Endothelial cell of umbilical vein (primary cell): ENCODE measurements around the gene SOX5. TPM values are rescaled to one million over a fixed set of nuclear protein-coding genes. Genes with fewer than 3 reads are reported as not detected.

Source experiments
- BruUV-seq: library from RNA; stranded (reverse); fragments of 400-500 nt; replicated peaks from 2 replicates; lab custom pipeline; 2021; lab: Mats Ljungman, UMichigan
- CTCF ChIA-PET: fragments of 300-600, 350-600 bp; sonication (Branson Sonifier 250); formaldehyde crosslinking; loops from one replicate; lab custom pipeline; 2021; ENCODE audit warnings: antibody characterized with exemption, inconsistent platforms; lab: Charles Lee
- POLR2A ChIA-PET: fragments of 300-600, 350-600 bp; sonication (Branson Sonifier 250); formaldehyde crosslinking; loops from one replicate; lab custom pipeline; 2021; ENCODE audit warnings: antibody characterized with exemption, inconsistent platforms; lab: Charles Lee
- DNase-seq: peaks from one replicate; pipeline ENCODE4 v3.0.0-alpha.2; 2011; ENCODE audit warnings: low read depth, low spot score
- FAIRE-seq: peaks from 2 replicates; lab custom pipeline; 2011; peaks lifted over from hg19 to GRCh38; lab: Jason Lieb, UNC
- H2AFZ ChIP-seq: 2 replicates; pipeline ENCODE4 v1.6.0; 2012; ENCODE audit warnings: low read depth, low read length, control low read depth, inconsistent platforms
- H3K27ac ChIP-seq: 2 replicates; pipeline ENCODE4 v1.5.1; 2011; ENCODE audit warnings: low read depth, mild to moderate bottlenecking, control low read depth, low read length, moderate library complexity; ENCODE audit not compliant: insufficient read depth
- H3K27me3 ChIP-seq, 2 experiments: 2 replicates each; pipeline versions ENCODE4 v1.6.0 to v1.6.1; 2011; ENCODE audit warnings: low read length in 2 of 2, mixed read lengths in 1 of 2; ENCODE audit not compliant: control insufficient read depth in 2 of 2, insufficient read depth in 2 of 2
- H3K36me3 ChIP-seq, 2 experiments: 2 replicates in 1 of 2; 3 replicates in 1 of 2; pipeline ENCODE4 v1.5.1; 2011; ENCODE audit warnings: low read length in 2 of 2, mild to moderate bottlenecking in 1 of 2, moderate library complexity in 1 of 2; ENCODE audit not compliant: control insufficient read depth in 2 of 2, insufficient read depth in 2 of 2; ENCODE audit errors: extremely low read depth in 1 of 2
- H3K4me1 ChIP-seq: 3 replicates; pipeline ENCODE4 v1.5.1; 2011; ENCODE audit warnings: mild to moderate bottlenecking, low read length; ENCODE audit not compliant: control insufficient read depth, insufficient read depth; ENCODE audit errors: extremely low read depth
- H3K4me2 ChIP-seq: 2 replicates; pipeline ENCODE4 v1.6.1; 2011; ENCODE audit warnings: low read length, control low read depth, mixed read lengths; ENCODE audit not compliant: insufficient read depth
- H3K4me3 ChIP-seq, 3 experiments: fragments of 200-600 bp in 1 of 3; sonication (generic), shearing (Covaris generic) in 1 of 3; replicated peaks in 1 of 3; 2 replicates each; pipeline ENCODE4 v1.5.1; 2011 to 2016; ENCODE audit warnings: control low read depth in 3 of 3, low read length in 3 of 3, mild to moderate bottlenecking in 2 of 3, inconsistent platforms in 1 of 3, low read depth in 1 of 3, moderate library complexity in 1 of 3; ENCODE audit not compliant: insufficient read depth in 1 of 3
- H3K79me2 ChIP-seq: 2 replicates; pipeline ENCODE4 v1.6.0; 2012; ENCODE audit warnings: low read length, inconsistent platforms; ENCODE audit not compliant: control insufficient read depth, insufficient read depth
- H3K9ac ChIP-seq: replicated peaks from 2 replicates; pipeline ENCODE3; 2011; ENCODE audit warnings: low read length, control low read depth; ENCODE audit not compliant: insufficient read depth; ENCODE audit errors: extremely low read depth
- H3K9me1 ChIP-seq: replicated peaks from 3 replicates; pipeline ENCODE4 v1.6.0; 2011; ENCODE audit warnings: mild to moderate bottlenecking, low read length; ENCODE audit not compliant: control insufficient read depth, insufficient read depth; ENCODE audit errors: extremely low read depth
- H3K9me3 ChIP-seq: replicated peaks from 2 replicates; pipeline ENCODE4 v1.5.1; 2012; ENCODE audit warnings: low read length, inconsistent platforms; ENCODE audit not compliant: control insufficient read depth, insufficient read depth
- H4K20me1 ChIP-seq: replicated peaks from 2 replicates; pipeline ENCODE3; 2011; ENCODE audit warnings: mild to moderate bottlenecking, low read length; ENCODE audit not compliant: control insufficient read depth, insufficient read depth; ENCODE audit errors: extremely low read depth
- EZH2 ChIP-seq: IDR thresholded peaks from 2 replicates; pipeline ENCODE4 v1.6.1; 2012; ENCODE audit warnings: borderline replicate concordance, low read depth, mild to moderate bottlenecking, moderate library complexity, low read length, inconsistent platforms; ENCODE audit not compliant: severe bottlenecking
- FOS ChIP-seq: IDR thresholded peaks from 2 replicates; pipeline ENCODE4 v1.6.1; 2011; ENCODE audit warnings: mild to moderate bottlenecking, low read length, moderate library complexity, borderline replicate concordance; ENCODE audit not compliant: insufficient read depth
- GATA2 ChIP-seq: IDR thresholded peaks from 2 replicates; pipeline ENCODE4 v1.7.0; 2011; ENCODE audit warnings: low read depth, mild to moderate bottlenecking, moderate library complexity, mixed read lengths, low read length; ENCODE audit not compliant: insufficient read length, insufficient read depth
- JUN ChIP-seq: IDR thresholded peaks from 2 replicates; pipeline ENCODE4 v1.6.1; 2011; ENCODE audit warnings: borderline replicate concordance, low read depth; ENCODE audit not compliant: insufficient read length, insufficient read depth
- MYC ChIP-seq: IDR thresholded peaks from one replicate; pipeline ENCODE4 v1.6.1; 2011; ENCODE audit warnings: mild to moderate bottlenecking, low read depth, low read length
- POLR2A ChIP-seq: IDR thresholded peaks from 2 replicates; pipeline ENCODE4 v1.6.1; 2012; ENCODE audit warnings: low read depth, mild to moderate bottlenecking, control low read depth, low read length
- dilution Hi-C: fragments of 300-500 bp; cut with MboI; formaldehyde crosslinking; loops from one replicate; pipeline ENCODE4 v1.15.0; 2019; ENCODE audit warnings: low sequenced_read_pairs; ENCODE audit not compliant: extremely low pct_ligation_motif_present
- intact Hi-C: fragments of 100-400 bp; cut with micrococcal nuclease; formaldehyde crosslinking; loops from one replicate; pipeline ENCODE4 v1.10.0; 2022
- polyA plus RNA-seq, 4 experiments: library from polyadenylated mRNA; depleted of rRNA in 3 of 4; stranded (reverse) in 3 of 4; unstranded in 1 of 4; fragments of >200 nt; gene quantifications; 2 replicates each; pipeline versions ENCODE4 v1.2.1 to v1.2.3, GENCODE V29; 2011 to 2012; ENCODE audit warnings: missing spikeins in 1 of 4
- total RNA-seq: library from RNA; stranded (reverse); gene quantifications from 2 replicates; pipeline ENCODE4 v1.2.3, GENCODE V29; 2021
- TF ChIP-seq, protein P1 (sequence below): IDR thresholded peaks from 2 replicates; pipeline ENCODE4 v1.6.1; 2011; ENCODE audit not compliant: insufficient read depth, insufficient read length
- TF ChIP-seq, protein P2 (sequence below), 2 donors: IDR thresholded peaks; 1 replicate in 1 of 2; 2 replicates in 1 of 2; pipeline ENCODE4 v1.5.1; 2011; ENCODE audit warnings: low read length in 2 of 2, mild to moderate bottlenecking in 2 of 2, moderate library complexity in 2 of 2, control low read depth in 1 of 2, inconsistent platforms in 1 of 2, low read depth in 1 of 2; ENCODE audit not compliant: insufficient read depth in 1 of 2; ENCODE audit errors: extremely low read depth in 1 of 2

The SOX5 gene
- total and polyA plus RNA-seq, 2 donors (not counting 3 experiments of a cell fraction or from before 2014, with no cell fraction given) = 0.63 to 3.5 TPM

DNA sequence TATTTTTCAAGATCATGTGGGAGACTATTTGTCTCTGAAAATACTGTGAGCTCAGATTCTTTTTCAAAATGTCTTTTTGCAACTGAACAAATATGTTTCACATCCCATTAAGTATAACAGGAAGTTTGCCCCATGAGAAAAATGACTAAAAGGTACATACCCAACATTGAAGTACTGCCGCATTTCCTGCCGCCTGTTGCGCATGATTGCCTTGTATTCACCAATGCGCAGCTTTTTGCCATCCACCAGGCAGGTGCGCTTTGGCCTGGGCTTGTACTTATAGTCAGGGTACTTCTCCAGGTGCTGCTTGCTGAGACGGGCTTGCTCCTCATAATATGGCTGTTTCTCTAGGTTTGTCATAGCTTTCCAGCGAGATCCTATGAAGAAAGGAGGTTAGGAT is 413.2 kb downstream of the SOX5 start:
- POLR2A ChIA-PET = no interaction called here
- Histone ChIP-seq H4K20me1 (no peaks in the 10 kb centered on the region), H3K27ac (no peak overlapping the region), H3K4me3 (no peak overlapping the region), H3K9me1 (no peaks in the 10 kb centered on the region), H3K36me3 (no peaks in the 10 kb centered on the region), H3K4me2 (no peak overlapping the region), H3K4me1 (no peaks in the 10 kb centered on the region), H3K79me2 (no peaks in the 10 kb centered on the region), H3K9ac (no peak overlapping the region), H2AFZ (no peak overlapping the region), H3K9me3 (no peaks in the 10 kb centered on the region), H3K27me3 (no peaks in the 10 kb centered on the region)
- TF ChIP-seq POLR2A (no peak), MYC (no peak), GATA2 (no peak), FOS (no peak)
- TF ChIP-seq, protein P1, sequence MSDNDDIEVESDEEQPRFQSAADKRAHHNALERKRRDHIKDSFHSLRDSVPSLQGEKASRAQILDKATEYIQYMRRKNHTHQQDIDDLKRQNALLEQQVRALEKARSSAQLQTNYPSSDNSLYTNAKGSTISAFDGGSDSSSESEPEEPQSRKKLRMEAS = no peak
- TF ChIP-seq, protein P2, sequence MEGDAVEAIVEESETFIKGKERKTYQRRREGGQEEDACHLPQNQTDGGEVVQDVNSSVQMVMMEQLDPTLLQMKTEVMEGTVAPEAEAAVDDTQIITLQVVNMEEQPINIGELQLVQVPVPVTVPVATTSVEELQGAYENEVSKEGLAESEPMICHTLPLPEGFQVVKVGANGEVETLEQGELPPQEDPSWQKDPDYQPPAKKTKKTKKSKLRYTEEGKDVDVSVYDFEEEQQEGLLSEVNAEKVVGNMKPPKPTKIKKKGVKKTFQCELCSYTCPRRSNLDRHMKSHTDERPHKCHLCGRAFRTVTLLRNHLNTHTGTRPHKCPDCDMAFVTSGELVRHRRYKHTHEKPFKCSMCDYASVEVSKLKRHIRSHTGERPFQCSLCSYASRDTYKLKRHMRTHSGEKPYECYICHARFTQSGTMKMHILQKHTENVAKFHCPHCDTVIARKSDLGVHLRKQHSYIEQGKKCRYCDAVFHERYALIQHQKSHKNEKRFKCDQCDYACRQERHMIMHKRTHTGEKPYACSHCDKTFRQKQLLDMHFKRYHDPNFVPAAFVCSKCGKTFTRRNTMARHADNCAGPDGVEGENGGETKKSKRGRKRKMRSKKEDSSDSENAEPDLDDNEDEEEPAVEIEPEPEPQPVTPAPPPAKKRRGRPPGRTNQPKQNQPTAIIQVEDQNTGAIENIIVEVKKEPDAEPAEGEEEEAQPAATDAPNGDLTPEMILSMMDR (IDR thresholded peaks at IDR 0.05; ENCODE audit: extremely low read depth in 1 of 2, insufficient read depth in 1 of 2, low read depth in 1 of 2, low read length in 2 of 2) = no peak
- FAIRE-seq (no peak), DNase-seq (no peak)
- dilution Hi-C loops = no loop called here
- CTCF ChIA-PET = interaction anchor here (1.1 to 1.9 kb wide), 2 partner anchors 9 to 12 kb away, joined by 3 to 5 read pairs; no protein-coding TSS in a partner anchor
- intact Hi-C loops = no loop called here
- no TSS peak for BruUV-seq

DNA sequence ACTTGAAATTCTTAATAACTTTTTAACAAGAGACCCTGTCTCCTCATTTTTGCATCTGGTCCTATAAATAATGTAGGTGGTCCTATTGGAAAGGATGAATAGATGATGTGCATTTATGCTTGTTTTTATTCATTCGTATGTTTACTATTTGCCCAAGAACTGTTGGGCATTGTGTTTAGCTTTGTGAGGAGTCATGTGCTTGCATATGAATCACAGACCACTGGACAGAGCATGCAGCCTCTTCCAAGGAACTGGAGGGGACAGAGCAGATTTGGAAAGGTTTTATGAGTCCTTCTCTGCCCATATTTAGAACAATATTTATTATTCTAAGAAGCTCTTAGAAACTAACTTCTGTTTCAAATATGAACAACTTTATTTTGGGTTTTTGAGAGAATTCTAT is 414.0 kb downstream of the SOX5 start:
- no peak overlapping the region for H3K4me3 ChIP-seq
- H3K27me3 ChIP-seq = no peaks in the 10 kb centered on the region
- no peaks in the 10 kb centered on the region for H3K9me1 ChIP-seq
- H3K79me2 ChIP-seq = no peaks in the 10 kb centered on the region
- no TSS peak for BruUV-seq
- no peak overlapping the region for H2AFZ ChIP-seq
- no peak for DNase-seq
- H4K20me1 ChIP-seq = no peaks in the 10 kb centered on the region
- no peaks in the 10 kb centered on the region for H3K9me3 ChIP-seq
- POLR2A ChIA-PET = no interaction called here
- H3K27ac ChIP-seq = no peak overlapping the region
- CTCF ChIA-PET = interaction anchor here (1.1 to 1.9 kb wide), 2 partner anchors 9 to 11 kb away, joined by 3 to 5 read pairs; no protein-coding TSS in a partner anchor
- dilution Hi-C loops (no loop called here), intact Hi-C loops (no loop called here)
- FAIRE-seq = no peak
- H3K4me1 ChIP-seq = no peaks in the 10 kb centered on the region
- no peak overlapping the region for H3K9ac ChIP-seq
- no peak for TF ChIP-seq GATA2
- TF ChIP-seq, protein P2 (IDR thresholded peaks at IDR 0.05; ENCODE audit: extremely low read depth in 1 of 2, insufficient read depth in 1 of 2, low read depth in 1 of 2, low read length in 2 of 2) = no peak
- TF ChIP-seq EZH2 = no peak
- no peak for TF ChIP-seq FOS
- TF ChIP-seq POLR2A = no peak
- no peak for TF ChIP-seq JUN
- H3K36me3 ChIP-seq = no peaks in the 10 kb centered on the region
- no peak overlapping the region for H3K4me2 ChIP-seq
